Skeletal muscle tissue (tissue), 4 donors: ENCODE measurements around the gene JARID2. TPM values are rescaled to one million over a fixed set of nuclear protein-coding genes. Genes with fewer than 3 reads are reported as not detected.

Source experiments
- H3K27ac ChIP-seq: one replicate; pipeline ENCODE4 v1.7.0; 2013; ENCODE audit warnings: mild to moderate bottlenecking, low read depth, low read length, inconsistent platforms
- H3K27me3 ChIP-seq, 3 donors: one replicate each; pipeline ENCODE4 v1.7.0; 2013; ENCODE audit warnings: low read length in 3 of 3; ENCODE audit not compliant: control insufficient read depth in 3 of 3, insufficient read depth in 3 of 3
- H3K36me3 ChIP-seq, 3 donors: one replicate each; pipeline ENCODE4 v1.7.0; 2013; ENCODE audit warnings: low read length in 3 of 3; ENCODE audit not compliant: control insufficient read depth in 3 of 3, insufficient read depth in 3 of 3
- H3K4me1 ChIP-seq, 3 donors: one replicate each; pipeline ENCODE4 v1.7.0; 2013; ENCODE audit warnings: low read length in 3 of 3, mild to moderate bottlenecking in 3 of 3; ENCODE audit not compliant: control insufficient read depth in 3 of 3, insufficient read depth in 3 of 3
- H3K4me3 ChIP-seq, 3 donors: one replicate each; pipeline ENCODE4 v1.7.0; 2013; ENCODE audit warnings: low read length in 3 of 3
- H3K9ac ChIP-seq, 3 donors: one replicate each; pipeline ENCODE4 v1.7.0; 2013; ENCODE audit warnings: low read length in 3 of 3, mild to moderate bottlenecking in 3 of 3, moderate library complexity in 2 of 3, low read depth in 1 of 3
- H3K9me3 ChIP-seq, 3 donors: one replicate each; pipeline ENCODE4 v1.7.0; 2013; ENCODE audit warnings: low read length in 3 of 3; ENCODE audit not compliant: control insufficient read depth in 3 of 3
- total RNA-seq: library from RNA; depleted of rRNA; stranded (reverse); fragments of >200 nt; gene quantifications from one replicate; pipeline ENCODE4 v1.2.3, GENCODE V29; 2014
- donor health status: Osteomylitis.

Gene JARID2
- total RNA-seq, 1 donor from 2014 or later, result 12.0 TPM

GRCh38 chr6:15473741-15474161 is 227.9 kb downstream of the JARID2 start:
- peak overlapping the region; percentile 21 for H3K27ac ChIP-seq

GRCh38 chr6:15474196-15474595 is 228.3 kb downstream of the JARID2 start:
- Histone ChIP-seq H3K4me3 (no peak overlapping the region), H3K36me3 (peaks cover 3 to 5% (median 5%) of the 10 kb centered on the region in 3 donors), H3K27me3 (no peaks in the 10 kb centered on the region), H3K27ac (peak overlapping the region; percentile 21), H3K4me1 (peaks cover 39 to 44% (median 43%) of the 10 kb centered on the region in 3 donors), H3K9me3 (no peaks in the 10 kb centered on the region), H3K9ac (no peak overlapping the region)

More at GRCh38 chr6:15473741-15474161, 227.9 kb downstream of the JARID2 start:
- Histone ChIP-seq H3K9ac (no peak overlapping the region), H3K4me1 (peaks cover 39 to 43% (median 41%) of the 10 kb centered on the region in 3 donors), H3K36me3 (peaks cover 3 to 7% (median 7%) of the 10 kb centered on the region in 3 donors), H3K4me3 (no peak overlapping the region), H3K9me3 (no peaks in the 10 kb centered on the region), H3K27me3 (no peaks in the 10 kb centered on the region)

GRCh38 chr6:15475261-15475660 is 229.4 kb downstream of the JARID2 start:
- Histone ChIP-seq H3K9ac (no peak overlapping the region), H3K4me3 (no peak overlapping the region), H3K9me3 (no peaks in the 10 kb centered on the region), H3K27me3 (no peaks in the 10 kb centered on the region), H3K27ac (peak overlapping the region; percentile 80), H3K4me1 (peaks cover 45 to 49% (median 48%) of the 10 kb centered on the region in 3 donors), H3K36me3 (peaks cover 0 to 4% (median 4%) of the 10 kb centered on the region in 3 donors)

- peak overlapping the region; percentile 80 for H3K27ac ChIP-seq
- H3K27me3 ChIP-seq, result no peaks in the 10 kb centered on the region
- H3K9me3 ChIP-seq, result no peaks in the 10 kb centered on the region
- no peak overlapping the region for H3K9ac ChIP-seq
- H3K36me3 ChIP-seq, result peaks cover 0 to 2% (median 0%) of the 10 kb centered on the region in 3 donors
- H3K4me3 ChIP-seq, result no peak overlapping the region
- H3K4me1 ChIP-seq, result peaks cover 49 to 54% (median 52%) of the 10 kb centered on the region in 3 donors
These were observed 230.0 kb downstream of the JARID2 start for GRCh38 chr6:15475872-15476271.

- Histone ChIP-seq H3K9ac (no peak overlapping the region), H3K4me1 (peaks cover 50 to 57% (median 52%) of the 10 kb centered on the region in 3 donors), H3K36me3 (peaks cover 0 to 2% (median 0%) of the 10 kb centered on the region in 3 donors), H3K27ac (peak overlapping the region; percentile 80), H3K27me3 (no peaks in the 10 kb centered on the region), H3K4me3 (peak overlapping the region in 1 of 3 donors; percentile 3), H3K9me3 (no peaks in the 10 kb centered on the region)
These were observed 230.9 kb downstream of the JARID2 start for GRCh38 chr6:15476631-15477380.

- Histone ChIP-seq H3K27me3 (no peaks in the 10 kb centered on the region), H3K36me3 (peaks cover 0 to 2% (median 0%) of the 10 kb centered on the region in 3 donors), H3K4me3 (no peak overlapping the region), H3K9me3 (no peaks in the 10 kb centered on the region), H3K4me1 (peaks cover 50 to 56% (median 54%) of the 10 kb centered on the region in 3 donors), H3K27ac (peak overlapping the region; percentile 80), H3K9ac (no peak overlapping the region)
These were observed 231.9 kb downstream of the JARID2 start for GRCh38 chr6:15477746-15478145.

GRCh38 chr6:15479761-15480160 is 233.9 kb downstream of the JARID2 start:
- H3K4me1 ChIP-seq, result peaks cover 50 to 56% (median 52%) of the 10 kb centered on the region in 3 donors
- peak overlapping the region; percentile 85 for H3K27ac ChIP-seq
- peak overlapping the region in 1 of 3 donors; percentile 74 for H3K9ac ChIP-seq
- peaks cover 0 to 2% (median 0%) of the 10 kb centered on the region in 3 donors for H3K36me3 ChIP-seq
- no peaks in the 10 kb centered on the region for H3K9me3 ChIP-seq
- H3K4me3 ChIP-seq, result peak overlapping the region in 1 of 3 donors; percentile 18
- no peaks in the 10 kb centered on the region for H3K27me3 ChIP-seq

GRCh38 chr6:15480525-15480924 is 234.7 kb downstream of the JARID2 start:
- H3K4me1 ChIP-seq, result peaks cover 44 to 52% (median 46%) of the 10 kb centered on the region in 3 donors
- no peaks in the 10 kb centered on the region for H3K27me3 ChIP-seq
- peak overlapping the region in 2 of 3 donors; percentile 14 to 17 for H3K4me3 ChIP-seq
- H3K9ac ChIP-seq, result peak overlapping the region in 2 of 3 donors; percentile 74 to 84
- no peaks in the 10 kb centered on the region for H3K36me3 ChIP-seq
- H3K27ac ChIP-seq, result peak overlapping the region; percentile 85
- no peaks in the 10 kb centered on the region for H3K9me3 ChIP-seq

- H3K27ac ChIP-seq, result peak overlapping the region; percentile 85
- H3K27me3 ChIP-seq, result no peaks in the 10 kb centered on the region
- peak overlapping the region; percentile 60 to 69 (median 61) for H3K4me3 ChIP-seq
- peaks cover 37 to 47% (median 37%) of the 10 kb centered on the region in 3 donors for H3K4me1 ChIP-seq
- no peaks in the 10 kb centered on the region for H3K9me3 ChIP-seq
- no peaks in the 10 kb centered on the region for H3K36me3 ChIP-seq
- peak overlapping the region; percentile 62 to 84 (median 74) for H3K9ac ChIP-seq
These were observed 235.8 kb downstream of the JARID2 start for GRCh38 chr6:15481390-15482291.
